MG63 (cell line): ENCODE data around the gene GPR157. TPM values are rescaled to one million over a fixed set of nuclear protein-coding genes. Genes with fewer than 3 reads are reported as not detected.
A peak's percentile ranks its signal among the peaks of the same experiment; 100 is the strongest.
"Not testable (repeated sequence)": the region's sequence is repeated elsewhere in the genome, so short reads cannot be mapped to it uniquely, and the experiment has no call there.

Source experiments
- DNase-seq: peaks from one replicate; pipeline ENCODE4 v3.0.0-alpha.2; 2020
- H3K27me3 ChIP-seq: fragments of 250-450 bp; sonication (Bioruptor Pico); 2 replicates; pipeline ENCODE4 v1.5.1; 2020; ENCODE audit warnings: mild to moderate bottlenecking, moderate library complexity
- H3K36me3 ChIP-seq: fragments of 250-450 bp; sonication (Bioruptor Pico); 2 replicates; pipeline ENCODE4 v1.5.1; 2020; ENCODE audit warnings: mild to moderate bottlenecking, moderate library complexity
- H3K4me3 ChIP-seq: fragments of 250-450 bp; sonication (Bioruptor Pico); 2 replicates; pipeline ENCODE4 v1.5.1; 2020; ENCODE audit warnings: mild to moderate bottlenecking, moderate library complexity
- H3K9me3 ChIP-seq: fragments of 250-450 bp; sonication (Bioruptor Pico); 2 replicates; pipeline ENCODE4 v1.5.1; 2020; ENCODE audit warnings: mild to moderate bottlenecking, moderate library complexity
- total RNA-seq: library from RNA; depleted of rRNA; stranded (reverse); fragments of >200 nt; shearing (Covaris generic); gene quantifications from 2 replicates; pipeline ENCODE4 v1.2.3, GENCODE V29; 2014; ENCODE audit warnings: low replicate concordance; rRNA removed

GPR157 gene, protein sequence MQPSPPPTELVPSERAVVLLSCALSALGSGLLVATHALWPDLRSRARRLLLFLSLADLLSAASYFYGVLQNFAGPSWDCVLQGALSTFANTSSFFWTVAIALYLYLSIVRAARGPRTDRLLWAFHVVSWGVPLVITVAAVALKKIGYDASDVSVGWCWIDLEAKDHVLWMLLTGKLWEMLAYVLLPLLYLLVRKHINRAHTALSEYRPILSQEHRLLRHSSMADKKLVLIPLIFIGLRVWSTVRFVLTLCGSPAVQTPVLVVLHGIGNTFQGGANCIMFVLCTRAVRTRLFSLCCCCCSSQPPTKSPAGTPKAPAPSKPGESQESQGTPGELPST
- 3.1 and 5.2 TPM in 2 replicates for total RNA-seq

GRCh38 chr1:9128520-9129265 is at the start of gene GPR157:
GPR157 (minus strand) TSS chr1:9129102; CDS start chr1:9129027, 75 bp downstream.
- Histone ChIP-seq H3K9me3 (no peaks in the 10 kb centered on the region), H3K36me3 (peaks cover 2% of the 10 kb centered on the region; the same call in 1 of the 2 replicates), H3K27me3 (no peaks in the 10 kb centered on the region), H3K4me3 (peak within 1 kb of the TSS; percentile 67)
- peak; percentile 83 for DNase-seq

- no peaks in the 10 kb centered on the region for H3K36me3 ChIP-seq
- H3K9me3 ChIP-seq, result no peaks in the 10 kb centered on the region
- H3K27me3 ChIP-seq, result no peaks in the 10 kb centered on the region
- no peak overlapping the region for H3K4me3 ChIP-seq
- DNase-seq, result no peak
Observed at GRCh38 chr1:9174762-9175161, 45.9 kb upstream of the GPR157 start.

DNA sequence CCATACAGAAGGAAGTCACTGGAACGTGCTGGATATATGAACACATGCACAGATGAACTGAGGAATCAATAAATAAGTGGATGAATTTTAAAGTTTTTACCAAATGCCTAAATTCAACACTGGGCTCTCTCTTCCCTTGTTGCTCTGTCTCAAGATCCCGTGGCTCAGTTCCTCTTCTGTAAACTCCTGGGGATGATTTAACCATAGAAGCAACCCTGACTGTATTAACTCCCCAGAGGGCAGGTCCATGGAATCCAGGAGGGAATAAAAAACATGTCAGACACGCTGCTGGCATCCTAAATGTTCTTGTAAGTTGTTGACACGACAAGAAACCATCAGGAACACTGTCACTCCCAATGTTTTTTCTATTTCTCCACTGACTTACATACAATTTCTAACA is 45.3 kb upstream of the GPR157 start:
- Histone ChIP-seq H3K4me3 (no peak overlapping the region), H3K36me3 (no peaks in the 10 kb centered on the region), H3K27me3 (no peaks in the 10 kb centered on the region), H3K9me3 (no peaks in the 10 kb centered on the region)
- no peak for DNase-seq

- Histone ChIP-seq H3K4me3 (no peak overlapping the region), H3K36me3 (no peaks in the 10 kb centered on the region), H3K9me3 (no peaks in the 10 kb centered on the region), H3K27me3 (no peaks in the 10 kb centered on the region)
- DNase-seq, result no peak
Observed at GRCh38 chr1:9169601-9170137, 40.8 kb upstream of the GPR157 start.

GRCh38 chr1:9167638-9168037 is 38.7 kb upstream of the GPR157 start:
- Histone ChIP-seq H3K27me3 (no peaks in the 10 kb centered on the region), H3K9me3 (no peaks in the 10 kb centered on the region), H3K36me3 (no peaks in the 10 kb centered on the region), H3K4me3 (no peak overlapping the region)
- no peak for DNase-seq

DNA sequence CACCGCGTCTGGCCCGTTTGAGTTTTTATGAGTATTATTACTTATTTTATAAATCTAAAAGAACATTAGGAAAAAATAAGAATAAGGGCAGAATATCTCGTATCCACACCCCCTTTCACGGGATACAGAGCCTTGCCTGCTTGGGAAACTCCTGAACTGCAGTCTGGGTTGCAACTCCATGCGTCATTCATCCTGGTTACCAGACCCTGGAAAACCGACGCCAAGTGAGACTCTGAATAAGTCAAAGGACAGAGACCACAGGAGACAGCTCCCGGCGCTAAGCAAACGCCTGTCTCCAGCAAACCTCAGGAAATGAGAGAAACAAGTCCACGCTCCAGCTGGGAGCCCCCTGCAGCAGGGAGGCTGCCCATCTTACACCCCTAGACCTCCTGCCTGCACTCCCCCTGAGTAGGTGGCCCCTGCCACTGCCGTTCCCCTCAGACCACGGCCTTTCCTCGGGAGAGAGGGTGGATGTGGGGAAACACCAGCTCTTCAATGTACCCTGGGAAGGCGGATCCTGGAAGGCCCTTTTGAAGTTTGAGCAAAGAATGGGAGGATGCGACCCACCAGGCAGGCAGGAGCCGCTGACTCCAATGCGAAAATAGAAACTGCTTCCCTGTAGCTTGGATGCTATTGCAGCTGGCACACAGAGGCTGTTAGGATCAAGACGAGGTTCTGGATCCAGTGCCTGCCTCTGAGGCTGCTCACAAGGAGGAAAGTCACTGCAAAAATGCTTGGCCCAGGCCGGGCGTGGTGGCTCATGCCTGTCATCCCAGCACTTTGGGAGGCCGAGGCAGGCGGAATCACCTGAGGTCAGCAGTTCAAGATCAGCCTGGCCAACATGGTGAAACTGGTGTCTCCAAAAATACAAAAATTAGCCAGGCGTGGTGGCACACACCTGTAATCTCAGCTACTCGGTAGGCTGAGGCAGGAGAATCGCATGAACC is 37.7 kb upstream of the GPR157 start:
- DNase-seq, result no peak
- H3K36me3 ChIP-seq, result no peaks in the 10 kb centered on the region
- no peaks in the 10 kb centered on the region for H3K9me3 ChIP-seq
- H3K4me3 ChIP-seq, result no peak overlapping the region
- H3K27me3 ChIP-seq, result no peaks in the 10 kb centered on the region

DNA sequence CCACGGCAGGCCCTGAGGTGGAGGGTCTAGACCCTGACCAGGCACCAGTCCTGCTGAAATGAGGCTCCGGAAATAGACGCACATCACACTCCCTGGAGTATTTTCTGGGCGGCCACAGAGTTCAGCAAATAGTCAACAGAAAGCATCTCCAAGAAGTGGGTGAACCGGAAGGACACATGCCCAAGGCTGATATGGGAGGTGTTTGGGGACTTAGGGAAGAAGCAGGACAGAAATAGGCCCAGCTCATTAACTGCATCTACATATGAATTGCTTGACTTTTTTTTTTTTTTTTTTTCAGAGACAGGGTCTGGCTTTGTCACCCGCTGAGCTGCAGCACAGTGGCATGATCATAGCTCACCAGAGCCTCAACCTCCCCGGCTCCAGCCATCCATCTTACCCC is 36.5 kb upstream of the GPR157 start:
- H3K4me3 ChIP-seq, result no peak overlapping the region
- no peaks in the 10 kb centered on the region for H3K9me3 ChIP-seq
- no peaks in the 10 kb centered on the region for H3K36me3 ChIP-seq
- H3K27me3 ChIP-seq, result no peaks in the 10 kb centered on the region
- no peak for DNase-seq

GRCh38 chr1:9164919-9165318 is 36.0 kb upstream of the GPR157 start:
- H3K4me3 ChIP-seq, result no peak overlapping the region
- no peak for DNase-seq

DNA sequence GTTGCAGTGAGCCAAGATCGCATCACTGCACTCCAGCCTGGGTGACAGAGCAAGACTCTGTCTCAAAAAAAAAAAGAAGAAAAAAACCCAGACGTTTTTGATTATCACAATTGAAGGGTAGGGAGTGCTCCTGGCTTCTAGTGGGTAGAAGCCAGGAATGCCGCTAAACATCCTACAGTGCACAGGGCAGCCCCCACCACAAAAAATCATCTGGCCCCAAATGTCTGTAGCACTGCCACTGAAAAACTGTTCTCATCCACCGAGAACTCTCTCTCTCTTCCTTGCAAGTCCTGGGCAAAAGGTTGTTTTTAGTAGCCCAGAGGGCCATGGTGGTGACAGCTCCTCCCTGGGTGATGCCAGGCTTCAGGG is 35.6 kb upstream of the GPR157 start:
- no peak for DNase-seq
- no peak overlapping the region for H3K4me3 ChIP-seq

More at GRCh38 chr1:9164919-9165318, 36.0 kb upstream of the GPR157 start:
- H3K36me3 ChIP-seq, result no peaks in the 10 kb centered on the region
- no peaks in the 10 kb centered on the region for H3K9me3 ChIP-seq
- H3K27me3 ChIP-seq, result no peaks in the 10 kb centered on the region

GRCh38 chr1:9161963-9162362 is 33.1 kb upstream of the GPR157 start:
- DNase-seq, result no peak
- Histone ChIP-seq H3K9me3 (no peaks in the 10 kb centered on the region), H3K36me3 (no peaks in the 10 kb centered on the region), H3K4me3 (no peak overlapping the region), H3K27me3 (no peaks in the 10 kb centered on the region)

More for the DNA sequence above, 35.6 kb upstream of the GPR157 start:
- H3K27me3 ChIP-seq, result no peaks in the 10 kb centered on the region
- no peaks in the 10 kb centered on the region for H3K36me3 ChIP-seq
- no peaks in the 10 kb centered on the region for H3K9me3 ChIP-seq

DNA sequence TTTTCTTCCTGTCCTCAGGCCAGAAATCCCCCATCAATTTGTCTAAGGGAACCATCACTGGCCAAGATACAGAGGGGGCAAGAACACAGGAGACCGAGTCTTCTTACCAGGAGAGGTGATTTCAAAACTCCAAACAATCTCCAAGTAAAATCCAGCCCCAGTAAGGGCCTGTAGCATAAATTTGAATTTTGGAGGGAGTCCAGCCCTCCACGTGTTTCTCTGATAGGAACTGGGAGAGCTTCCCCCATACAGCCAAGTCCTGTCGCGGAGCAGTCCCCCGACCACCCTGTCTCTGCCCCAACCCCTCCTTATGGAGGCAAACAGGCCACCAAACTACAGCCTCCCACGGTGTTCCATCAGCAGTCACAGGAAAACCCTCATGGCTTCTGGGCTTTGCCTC is 32.4 kb upstream of the GPR157 start:
- Histone ChIP-seq H3K36me3 (no peaks in the 10 kb centered on the region), H3K9me3 (no peaks in the 10 kb centered on the region), H3K27me3 (no peaks in the 10 kb centered on the region), H3K4me3 (no peak overlapping the region)
- no peak for DNase-seq

DNA sequence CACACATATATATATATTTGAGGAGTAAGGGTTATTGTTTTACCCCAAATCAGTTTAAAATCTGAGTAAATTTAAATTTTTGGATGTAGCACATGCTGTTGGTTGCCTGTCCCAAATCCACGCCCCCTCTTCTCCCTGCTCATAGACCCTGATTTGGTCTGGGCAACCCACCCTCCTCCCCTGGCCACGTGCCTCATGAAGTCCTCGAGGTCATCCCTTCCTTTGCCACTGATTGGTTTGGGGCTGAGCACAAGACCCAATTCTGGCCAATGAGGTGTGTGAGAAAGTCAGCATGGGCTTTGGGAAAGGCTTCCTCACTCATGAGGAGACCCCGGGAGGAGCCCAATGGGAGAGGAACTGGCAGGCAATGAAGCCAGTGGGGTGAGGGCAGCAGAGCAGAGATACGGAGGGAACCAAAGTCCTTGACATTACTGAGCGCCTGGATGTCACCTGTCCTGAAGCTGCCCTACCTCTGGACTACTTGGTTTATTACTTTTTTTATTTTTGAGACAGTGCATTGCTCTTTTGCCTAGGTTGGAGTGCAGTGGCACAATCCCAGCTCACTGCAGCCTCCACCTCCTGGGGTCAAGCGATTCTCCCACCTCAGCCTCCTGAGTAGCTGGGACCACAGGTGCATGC is 31.3 kb upstream of the GPR157 start:
- no peak for DNase-seq
- no peaks in the 10 kb centered on the region for H3K36me3 ChIP-seq
- no peak overlapping the region for H3K4me3 ChIP-seq
- H3K27me3 ChIP-seq, result no peaks in the 10 kb centered on the region
- no peaks in the 10 kb centered on the region for H3K9me3 ChIP-seq

GRCh38 chr1:9155879-9156278 is 27.0 kb upstream of the GPR157 start:
- H3K4me3 ChIP-seq, result no peak overlapping the region
- H3K9me3 ChIP-seq, result no peaks in the 10 kb centered on the region
- H3K36me3 ChIP-seq, result no peaks in the 10 kb centered on the region
- DNase-seq, result no peak
- H3K27me3 ChIP-seq, result no peaks in the 10 kb centered on the region

DNA sequence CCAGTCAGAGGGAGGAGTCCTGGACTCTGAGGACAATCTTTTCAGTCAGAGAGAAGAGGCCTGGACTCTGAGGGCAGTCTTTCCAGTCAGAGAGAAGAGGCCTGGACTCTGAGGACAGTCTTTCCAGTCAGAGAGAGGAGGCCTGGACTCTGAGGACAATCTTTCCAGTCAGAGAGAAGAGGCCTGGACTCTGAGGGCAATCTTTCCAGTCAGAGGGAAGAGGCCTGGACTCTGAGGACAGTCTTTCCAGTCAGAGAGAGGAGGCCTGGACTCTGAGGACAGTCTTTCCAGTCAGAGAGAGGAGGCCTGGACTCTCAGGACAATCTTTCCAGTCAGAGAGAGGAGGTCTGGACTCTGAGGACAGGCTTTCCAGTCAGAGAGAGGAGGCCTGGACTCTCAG is 26.5 kb upstream of the GPR157 start:
- not testable (repeated sequence) for H3K27me3 ChIP-seq, H3K9me3 ChIP-seq, H3K36me3 ChIP-seq, DNase-seq, H3K4me3 ChIP-seq

DNA sequence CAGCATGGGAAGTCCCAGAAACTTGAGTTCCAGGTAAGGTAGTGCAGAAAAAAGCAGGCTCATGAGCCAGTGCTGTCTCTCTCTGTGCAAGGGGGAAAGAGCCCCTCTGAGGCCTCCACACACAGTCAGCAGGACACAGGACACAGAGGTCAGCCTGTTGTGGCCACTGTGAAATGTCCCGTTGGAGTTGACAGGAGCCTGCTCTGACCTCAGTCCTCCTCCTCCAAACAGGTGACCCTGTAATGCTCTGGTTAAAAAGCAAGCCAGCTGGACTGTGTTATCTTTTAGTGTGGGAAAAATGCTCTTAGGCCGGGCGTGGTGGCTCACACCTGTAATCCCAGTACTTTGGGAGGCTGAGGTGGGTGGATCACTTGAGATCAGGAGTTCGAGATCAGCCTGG is 24.2 kb upstream of the GPR157 start:
- no peak for DNase-seq
- Histone ChIP-seq H3K9me3 (no peaks in the 10 kb centered on the region), H3K27me3 (no peaks in the 10 kb centered on the region), H3K4me3 (no peak overlapping the region), H3K36me3 (no peaks in the 10 kb centered on the region)

DNA sequence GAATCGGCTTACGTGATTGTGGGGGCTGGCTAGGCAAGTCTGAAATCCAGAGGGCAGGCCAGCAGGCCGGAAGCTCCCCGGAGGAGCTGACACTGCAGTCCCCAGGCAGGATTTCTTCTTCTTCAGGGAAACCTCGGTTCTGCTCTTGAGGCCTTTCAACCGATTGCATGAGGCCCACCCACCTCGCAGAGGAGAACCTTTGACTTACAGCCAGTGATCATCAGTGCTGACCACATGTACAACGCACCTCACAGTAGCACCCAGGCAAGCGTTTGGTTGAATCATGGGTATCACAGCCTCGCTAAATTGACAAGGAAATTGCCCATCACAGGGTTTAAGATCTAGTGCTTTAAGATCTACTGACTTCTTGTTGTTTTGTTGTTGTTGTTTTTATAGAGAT is 23.6 kb upstream of the GPR157 start:
- Histone ChIP-seq H3K27me3 (no peaks in the 10 kb centered on the region), H3K9me3 (no peaks in the 10 kb centered on the region), H3K4me3 (no peak overlapping the region), H3K36me3 (no peaks in the 10 kb centered on the region)
- no peak for DNase-seq
